Astrocyte (in vitro differentiated cells and primary cell): ENCODE results near the gene TENM4. TPM values are rescaled to one million over a fixed set of nuclear protein-coding genes. Genes with fewer than 3 reads are reported as not detected.

Source experiments
- DNase-seq: peaks from one replicate; pipeline ENCODE4 v3.0.0-alpha.2; 2010; ENCODE audit warnings: low read depth
- FAIRE-seq: peaks from 2 replicates; lab custom pipeline; 2011; peaks lifted over from hg19 to GRCh38; lab: Jason Lieb, UNC
- H2AFZ ChIP-seq: 2 replicates; pipeline ENCODE4 v1.6.0; 2012; ENCODE audit warnings: low read depth, low read length, inconsistent platforms
- H3K27ac ChIP-seq: 2 replicates; pipeline ENCODE4 v1.5.1; 2011; ENCODE audit warnings: low read depth, low read length, inconsistent platforms
- H3K27me3 ChIP-seq: 2 replicates; pipeline ENCODE4 v1.6.0; 2011; ENCODE audit warnings: low read length, inconsistent platforms; ENCODE audit not compliant: insufficient read depth
- H3K36me3 ChIP-seq: 2 replicates; pipeline ENCODE4 v1.5.1; 2011; ENCODE audit warnings: low read length, inconsistent platforms; ENCODE audit not compliant: insufficient read depth
- H3K4me1 ChIP-seq: 2 replicates; pipeline ENCODE4 v1.5.1; 2011; ENCODE audit warnings: low read length, inconsistent platforms; ENCODE audit not compliant: insufficient read depth
- H3K4me2 ChIP-seq: 2 replicates; pipeline ENCODE4 v1.6.0; 2012; ENCODE audit warnings: low read length, inconsistent platforms
- H3K4me3 ChIP-seq: 2 replicates; pipeline ENCODE4 v1.5.1; 2011; ENCODE audit warnings: low read depth, mild to moderate bottlenecking, low read length, inconsistent platforms; ENCODE audit not compliant: insufficient read depth
- H3K79me2 ChIP-seq: 2 replicates; pipeline ENCODE4 v1.6.0; 2012; ENCODE audit warnings: mild to moderate bottlenecking, low read length, inconsistent platforms; ENCODE audit not compliant: insufficient read depth
- H3K9ac ChIP-seq: 2 replicates; pipeline ENCODE4 v1.6.0; 2012; ENCODE audit warnings: mild to moderate bottlenecking, low read length, inconsistent platforms
- H3K9me3 ChIP-seq: 2 replicates; pipeline ENCODE4 v1.5.1; 2012; ENCODE audit warnings: low read depth, mild to moderate bottlenecking, low read length, inconsistent platforms; ENCODE audit not compliant: insufficient read depth
- H4K20me1 ChIP-seq: 2 replicates; pipeline ENCODE4 v1.6.0; 2012; ENCODE audit warnings: low read length, inconsistent platforms; ENCODE audit not compliant: insufficient read depth
- H3K27ac Mint-ChIP-seq: one replicate; pipeline ENCODE4 v1.8.0; 2021; ENCODE audit warnings: mild to moderate bottlenecking, mixed read lengths; ENCODE audit not compliant: unreplicated experiment
- H3K27me3 Mint-ChIP-seq: one replicate; pipeline ENCODE4 v1.8.0; 2021; ENCODE audit warnings: low read depth, mixed read lengths; ENCODE audit not compliant: unreplicated experiment
- H3K36me3 Mint-ChIP-seq: one replicate; pipeline ENCODE4 v1.8.0; 2021; ENCODE audit warnings: low read depth, mixed read lengths; ENCODE audit not compliant: unreplicated experiment
- H3K4me1 Mint-ChIP-seq: one replicate; pipeline ENCODE4 v1.8.0; 2021; ENCODE audit warnings: low read depth, mixed read lengths; ENCODE audit not compliant: unreplicated experiment
- H3K4me3 Mint-ChIP-seq: one replicate; pipeline ENCODE4 v1.8.0; 2021; ENCODE audit warnings: mild to moderate bottlenecking, moderate library complexity, mixed read lengths; ENCODE audit not compliant: unreplicated experiment
- H3K9me3 Mint-ChIP-seq: one replicate; pipeline ENCODE4 v1.8.0; 2021; ENCODE audit warnings: mild to moderate bottlenecking, mixed read lengths; ENCODE audit not compliant: unreplicated experiment
- CTCF ChIP-seq: IDR thresholded peaks from 2 replicates; pipeline ENCODE4 v1.5.1; 2011; ENCODE audit warnings: low read depth, mild to moderate bottlenecking, inconsistent platforms, low read length, moderate library complexity; ENCODE audit not compliant: insufficient read depth
- EZH2 ChIP-seq: IDR thresholded peaks from 2 replicates; pipeline ENCODE4 v1.6.1; 2012; ENCODE audit warnings: mild to moderate bottlenecking, low read length, inconsistent platforms; ENCODE audit not compliant: insufficient read depth
- total RNA-seq: library from RNA; stranded (reverse); gene quantifications from 2 replicates; pipeline ENCODE4 v1.2.1, GENCODE V29; 2021

TENM4 gene
- total RNA-seq, 1 donor from 2014 or later = 7.5 TPM

- Histone ChIP-seq H3K9ac (no peak overlapping the region), H3K27ac (no peak overlapping the region), H3K4me1 (no peaks in the 10 kb centered on the region), H3K79me2 (no peaks in the 10 kb centered on the region), H2AFZ (no peak overlapping the region), H4K20me1 (no peaks in the 10 kb centered on the region), H3K9me3 (no peaks in the 10 kb centered on the region), H3K4me3 (no peak overlapping the region), H3K4me2 (no peak overlapping the region), H3K36me3 (peaks cover 2% of the 10 kb centered on the region), H3K27me3 (no peaks in the 10 kb centered on the region)
- Mint-ChIP-seq H3K9me3 (no peaks in the 10 kb centered on the region), H3K27ac (no peak overlapping the region), H3K4me1 (peaks cover 5% of the 10 kb centered on the region), H3K4me3 (no peak overlapping the region), H3K36me3 (peaks cover 4% of the 10 kb centered on the region), H3K27me3 (peaks cover 29% of the 10 kb centered on the region)
- DNase-seq = no peak
- no peak for FAIRE-seq
- TF ChIP-seq CTCF (no peak), EZH2 (no peak)
Measured at GRCh38 chr11:78730267-78730824, 710.5 kb downstream of the TENM4 start.

- no peak overlapping the region for H3K4me3 Mint-ChIP-seq
- H2AFZ ChIP-seq = no peak overlapping the region
- H3K9ac ChIP-seq = no peak overlapping the region
- H3K27me3 Mint-ChIP-seq = peaks cover 34% of the 10 kb centered on the region
- no peaks in the 10 kb centered on the region for H3K9me3 ChIP-seq
- no peaks in the 10 kb centered on the region for H4K20me1 ChIP-seq
- H3K79me2 ChIP-seq = no peaks in the 10 kb centered on the region
- H3K4me2 ChIP-seq = no peak overlapping the region
- DNase-seq = no peak
- TF ChIP-seq CTCF (no peak), EZH2 (no peak)
- no peak for FAIRE-seq
- H3K4me3 ChIP-seq = no peak overlapping the region
- no peak overlapping the region for H3K27ac Mint-ChIP-seq
- H3K27me3 ChIP-seq = no peaks in the 10 kb centered on the region
- H3K27ac ChIP-seq = no peak overlapping the region
- peaks cover 2% of the 10 kb centered on the region for H3K36me3 Mint-ChIP-seq
- H3K9me3 Mint-ChIP-seq = no peaks in the 10 kb centered on the region
- H3K4me1 ChIP-seq = peaks cover 3% of the 10 kb centered on the region
- peaks cover 2% of the 10 kb centered on the region for H3K36me3 ChIP-seq
- peaks cover 8% of the 10 kb centered on the region for H3K4me1 Mint-ChIP-seq
Measured at GRCh38 chr11:78727816-78728215, 713.0 kb downstream of the TENM4 start.

- no peaks in the 10 kb centered on the region for H3K27me3 ChIP-seq
- H3K4me2 ChIP-seq = no peak overlapping the region
- Mint-ChIP-seq H3K27ac (no peak overlapping the region), H3K36me3 (peaks cover 2% of the 10 kb centered on the region), H3K9me3 (no peaks in the 10 kb centered on the region), H3K27me3 (peaks cover 36% of the 10 kb centered on the region), H3K4me1 (peaks cover 5% of the 10 kb centered on the region), H3K4me3 (no peak overlapping the region)
- no peak overlapping the region for H2AFZ ChIP-seq
- H3K4me3 ChIP-seq = no peak overlapping the region
- TF ChIP-seq CTCF (no peak), EZH2 (no peak)
- H3K9me3 ChIP-seq = no peaks in the 10 kb centered on the region
- DNase-seq = no peak
- H4K20me1 ChIP-seq = no peaks in the 10 kb centered on the region
- H3K27ac ChIP-seq = no peak overlapping the region
- no peaks in the 10 kb centered on the region for H3K36me3 ChIP-seq
- no peaks in the 10 kb centered on the region for H3K79me2 ChIP-seq
- H3K9ac ChIP-seq = no peak overlapping the region
- peaks cover 8% of the 10 kb centered on the region for H3K4me1 ChIP-seq
- no peak for FAIRE-seq
Measured at GRCh38 chr11:78725200-78725599, 715.6 kb downstream of the TENM4 start.
